ENCODE measurements around the gene E2F8. TPM values are rescaled to one million over a fixed set of nuclear protein-coding genes. Genes with fewer than 3 reads are reported as not detected.

E2F8 gene
- total and polyA plus RNA-seq, 2 donors (not counting 1 experiment from before 2014, with no cell fraction given) = 0.22 to 0.24 TPM

GRCh38 chr11:19181531-19182261 lies 59.0 kb downstream of the E2F8 start:
- DNase-seq = no peak
- Histone ChIP-seq H3K4me1 (ENCODE audit: control insufficient read depth in 2 of 2, insufficient read depth in 2 of 2, low read length in 2 of 2) (no peaks in the 10 kb centered on the region), H4K20me1 (ENCODE audit: control insufficient read depth, insufficient read depth, low read length, poor library complexity, severe bottlenecking) (no peaks in the 10 kb centered on the region), H2AFZ (ENCODE audit: insufficient read depth, low read depth, low read length, poor library complexity, severe bottlenecking) (no peak overlapping the region), H3K4me3 (ENCODE audit: control extremely low read depth in 1 of 5, extremely low read depth in 1 of 5, insufficient read depth in 1 of 5, low read depth in 2 of 5, low read length in 4 of 5) (no peak overlapping the region), H3K9me3 (ENCODE audit: control extremely low read depth in 1 of 3, control insufficient read depth in 2 of 3, insufficient read depth in 1 of 3, low read length in 2 of 3) (no peaks in the 10 kb centered on the region), H3K4me2 (replicated peaks; ENCODE audit: low read depth, low read length, poor library complexity, severe bottlenecking) (no peak overlapping the region), H3K36me3 (replicated peaks in 1 of 2; ENCODE audit: control extremely low read depth in 1 of 2, control insufficient read depth in 1 of 2, extremely low read depth in 1 of 2, insufficient read depth in 2 of 2, low read length in 1 of 2) (peaks cover 0 to 4% of the 10 kb centered on the region in 2 experiments), H3K27me3 (replicated peaks in 1 of 4; ENCODE audit: control extremely low read depth in 1 of 4, control insufficient read depth in 3 of 4, insufficient read depth in 4 of 4, low read length in 3 of 4) (no peaks in the 10 kb centered on the region), H3K9ac (ENCODE audit: low read length) (no peak overlapping the region), H3K27ac (ENCODE audit: low read length in 2 of 2) (no peak overlapping the region), H3K79me2 (ENCODE audit: control insufficient read depth, insufficient read depth, low read length) (no peaks in the 10 kb centered on the region)
- Mint-ChIP-seq H3K27me3 (no peaks in the 10 kb centered on the region), H3K4me3 (no peak overlapping the region), H3K27ac (no peak overlapping the region), H3K4me1 (peaks cover 2% of the 10 kb centered on the region), H3K9me3 (ENCODE audit: insufficient read depth) (no peaks in the 10 kb centered on the region)
- ChIA-PET POLR2A (no interaction called here), CTCF (interaction anchor here (1.4 kb wide), 1 partner anchor 13 kb away, joined by 4 read pairs; no protein-coding TSS in a partner anchor)
- no peak for ATAC-seq (ENCODE audit: low read depth)
- WGBS (ENCODE audit: insufficient coverage) = 63% methylated on average over 4 of the region's 5 CpGs
- TF ChIP-seq CTCF (IDR thresholded peaks at IDR 0.05) (no peak), EZH2 (IDR thresholded peaks at IDR 0.05; ENCODE audit: borderline replicate concordance, insufficient read depth, low read depth, low read length, poor library complexity, severe bottlenecking) (no peak)
- intact Hi-C loops (cut with micrococcal nuclease) = no loop called here

- Histone ChIP-seq H4K20me1 (ENCODE audit: control insufficient read depth, insufficient read depth, low read length, poor library complexity, severe bottlenecking) (no peaks in the 10 kb centered on the region), H3K79me2 (ENCODE audit: control insufficient read depth, insufficient read depth, low read length) (no peaks in the 10 kb centered on the region), H3K27me3 (replicated peaks in 1 of 4; ENCODE audit: control extremely low read depth in 1 of 4, control insufficient read depth in 3 of 4, insufficient read depth in 4 of 4, low read length in 3 of 4) (no peaks in the 10 kb centered on the region), H3K4me3 (ENCODE audit: control extremely low read depth in 1 of 5, extremely low read depth in 1 of 5, insufficient read depth in 1 of 5, low read depth in 2 of 5, low read length in 4 of 5) (no peak overlapping the region), H3K9me3 (ENCODE audit: control extremely low read depth in 1 of 3, control insufficient read depth in 2 of 3, insufficient read depth in 1 of 3, low read length in 2 of 3) (no peaks in the 10 kb centered on the region), H3K4me1 (ENCODE audit: control insufficient read depth in 2 of 2, insufficient read depth in 2 of 2, low read length in 2 of 2) (no peaks in the 10 kb centered on the region), H2AFZ (ENCODE audit: insufficient read depth, low read depth, low read length, poor library complexity, severe bottlenecking) (no peak overlapping the region), H3K9ac (ENCODE audit: low read length) (no peak overlapping the region), H3K27ac (ENCODE audit: low read length in 2 of 2) (no peak overlapping the region), H3K36me3 (replicated peaks in 1 of 2; ENCODE audit: control extremely low read depth in 1 of 2, control insufficient read depth in 1 of 2, extremely low read depth in 1 of 2, insufficient read depth in 2 of 2, low read length in 1 of 2) (peaks cover 3 to 35% of the 10 kb centered on the region in 2 experiments), H3K4me2 (replicated peaks; ENCODE audit: low read depth, low read length, poor library complexity, severe bottlenecking) (no peak overlapping the region)
- Mint-ChIP-seq H3K27me3 (no peaks in the 10 kb centered on the region), H3K4me3 (no peak overlapping the region), H3K9me3 (ENCODE audit: insufficient read depth) (no peaks in the 10 kb centered on the region), H3K27ac (peak overlapping the region; percentile 44), H3K4me1 (peaks cover 16% of the 10 kb centered on the region)
- DNase-seq = no peak
- intact Hi-C loops (cut with micrococcal nuclease) = no loop called here
- TF ChIP-seq CTCF (IDR thresholded peaks at IDR 0.05) (no peak), EZH2 (IDR thresholded peaks at IDR 0.05; ENCODE audit: borderline replicate concordance, insufficient read depth, low read depth, low read length, poor library complexity, severe bottlenecking) (no peak)
- ATAC-seq (ENCODE audit: low read depth) = no peak
- CTCF ChIA-PET = no interaction called here
- POLR2A ChIA-PET = no interaction called here
- no CpG with 5 or more reads among the region's 2 CpGs for WGBS (ENCODE audit: insufficient coverage)
Measured at GRCh38 chr11:19176629-19177186, 64.0 kb downstream of the E2F8 start.

All from B cell (primary cell).